IMR-90 (cell line): ENCODE results near the gene METTL4. TPM values are rescaled to one million over a fixed set of nuclear protein-coding genes. Genes with fewer than 3 reads are reported as not detected.

ENCODE experiments used
- ATAC-seq: fragments of 200-7000 bp; cut with Tn5 transposase; 2 replicates; pipeline ENCODE4 v1.9.1; 2020; ENCODE audit warnings: low read depth, mild to moderate bottlenecking, moderate library complexity
- BruUV-seq: library from RNA; stranded (reverse); fragments of 400-500 nt; replicated peaks from 2 replicates; lab custom pipeline; 2021; lab: Mats Ljungman, UMichigan
- CTCF ChIA-PET: fragments of 300-600 bp; formaldehyde crosslinking; extraction: SDS; loops from one replicate; lab custom pipeline; 2021; ENCODE audit warnings: antibody characterized with exemption; lab: Yijun Ruan, JAX
- POLR2A ChIA-PET: fragments of 300-600 bp; sonication (Branson Sonifier 250); formaldehyde crosslinking; loops from one replicate; lab custom pipeline; 2022; ENCODE audit warnings: antibody characterized with exemption; ENCODE audit not compliant: unreplicated experiment; lab: Charles Lee
- DNase-seq: peaks from one replicate; pipeline ENCODE4 v3.0.0; 2013
- H2AFZ ChIP-seq: replicated peaks from 2 replicates; pipeline ENCODE3; 2013; ENCODE audit warnings: low read length, mild to moderate bottlenecking; ENCODE audit not compliant: poor library complexity
- H2AK5ac ChIP-seq: 2 replicates; pipeline ENCODE4 v1.6.1; 2013; ENCODE audit warnings: low read depth, low read length, inconsistent platforms
- H2AK9ac ChIP-seq: replicated peaks from 2 replicates; pipeline ENCODE3; 2013; ENCODE audit warnings: mild to moderate bottlenecking, low read depth, low read length, moderate library complexity; ENCODE audit not compliant: poor library complexity
- H2BK120ac ChIP-seq: 2 replicates; pipeline ENCODE4 v1.6.1; 2013; ENCODE audit warnings: low read depth, low read length, inconsistent platforms
- H2BK15ac ChIP-seq: 3 replicates; pipeline ENCODE4 v1.6.1; 2013; ENCODE audit warnings: low read depth, low read length, inconsistent platforms
- H2BK20ac ChIP-seq: 2 replicates; pipeline ENCODE4 v1.6.1; 2013; ENCODE audit warnings: low read depth, mild to moderate bottlenecking, inconsistent platforms, low read length, moderate library complexity
- H2BK5ac ChIP-seq: 2 replicates; pipeline ENCODE4 v1.6.1; 2013; ENCODE audit warnings: mild to moderate bottlenecking, low read depth, low read length, inconsistent platforms; ENCODE audit not compliant: poor library complexity, severe bottlenecking
- H3K14ac ChIP-seq: replicated peaks from 2 replicates; pipeline ENCODE4 v1.6.1; 2013; ENCODE audit warnings: low read depth, low read length, inconsistent platforms
- H3K18ac ChIP-seq: 2 replicates; pipeline ENCODE4 v1.6.1; 2013; ENCODE audit warnings: low read depth, low read length, control low read depth
- H3K23ac ChIP-seq: 2 replicates; pipeline ENCODE4 v1.6.1; 2013; ENCODE audit warnings: low read depth, low read length, inconsistent platforms
- H3K27ac ChIP-seq: 2 replicates; pipeline ENCODE4 v1.5.1; 2013; ENCODE audit warnings: mild to moderate bottlenecking, control low read depth, low read length; ENCODE audit not compliant: insufficient read depth
- H3K27me3 ChIP-seq: 2 replicates; pipeline ENCODE4 v1.6.1; 2013; ENCODE audit warnings: low read length; ENCODE audit not compliant: control insufficient read depth, insufficient read depth
- H3K36me3 ChIP-seq: 2 replicates; pipeline ENCODE4 v1.6.1; 2013; ENCODE audit warnings: low read length, mixed read lengths; ENCODE audit not compliant: control insufficient read depth, insufficient read depth
- H3K4ac ChIP-seq: 2 replicates; pipeline ENCODE4 v1.6.1; 2013; ENCODE audit warnings: low read depth, low read length, inconsistent platforms
- H3K4me1 ChIP-seq: 2 replicates; pipeline ENCODE4 v1.6.1; 2013; ENCODE audit warnings: low read length, mixed read lengths; ENCODE audit not compliant: control insufficient read depth, insufficient read depth
- H3K4me2 ChIP-seq: 2 replicates; pipeline ENCODE4 v1.6.1; 2013; ENCODE audit warnings: low read depth, mild to moderate bottlenecking, control low read depth, low read length, moderate library complexity
- H3K4me3 ChIP-seq: 2 replicates; pipeline ENCODE4 v1.5.1; 2013; ENCODE audit warnings: low read depth, mild to moderate bottlenecking, control low read depth, low read length, moderate library complexity; ENCODE audit not compliant: insufficient read depth
- H3K56ac ChIP-seq: 2 replicates; pipeline ENCODE4 v1.6.1; 2013; ENCODE audit warnings: low read length, inconsistent platforms; ENCODE audit not compliant: insufficient read depth; ENCODE audit errors: extremely low read depth
- H3K79me1 ChIP-seq, 2 experiments: 2 replicates each; pipeline ENCODE4 v1.6.1; 2013; ENCODE audit warnings: low read length in 2 of 2, inconsistent platforms in 1 of 2, low read depth in 1 of 2
- H3K9ac ChIP-seq: 2 replicates; pipeline ENCODE4 v1.6.1; 2013; ENCODE audit warnings: low read depth, low read length, control low read depth
- H3K9me1 ChIP-seq: 2 replicates; pipeline ENCODE4 v1.6.1; 2013; ENCODE audit warnings: low read length, inconsistent platforms; ENCODE audit not compliant: insufficient read depth
- H3K9me3 ChIP-seq: 2 replicates; pipeline ENCODE4 v1.6.1; 2013; ENCODE audit warnings: low read length; ENCODE audit not compliant: control insufficient read depth, insufficient read depth
- H4K20me1 ChIP-seq: 2 replicates; pipeline ENCODE4 v1.6.1; 2013; ENCODE audit warnings: low read length, inconsistent platforms; ENCODE audit not compliant: insufficient read depth
- H4K5ac ChIP-seq: 2 replicates; pipeline ENCODE4 v1.6.1; 2013; ENCODE audit warnings: mild to moderate bottlenecking, low read depth, low read length, control low read depth
- H4K8ac ChIP-seq, 2 experiments: 2 replicates each; pipeline ENCODE4 v1.6.1; 2013; ENCODE audit warnings: low read depth in 2 of 2, low read length in 2 of 2, control low read depth in 1 of 2, inconsistent platforms in 1 of 2
- H4K91ac ChIP-seq: 2 replicates; pipeline ENCODE4 v1.6.1; 2013; ENCODE audit warnings: low read depth, low read length, inconsistent platforms; ENCODE audit not compliant: insufficient read depth
- CHD1 ChIP-seq: IDR thresholded peaks from 2 replicates; pipeline ENCODE4 v1.6.1; 2012; ENCODE audit warnings: low read depth, low read length, improper control_type of control experiment
- FOS ChIP-seq: fragments of 150-350 bp; IDR thresholded peaks from 2 replicates; pipeline ENCODE4 v1.6.1; 2016; ENCODE audit warnings: low read depth, low read length
- NFE2L2 ChIP-seq: fragments of 150-350 bp; IDR thresholded peaks from 2 replicates; pipeline ENCODE4 v1.6.1; 2016; ENCODE audit warnings: low read depth, mild to moderate bottlenecking, low read length
- RAD21 ChIP-seq: IDR thresholded peaks from 2 replicates; pipeline ENCODE4 v1.6.1; 2012; ENCODE audit warnings: low read length, improper control_type of control experiment
- RCOR1 ChIP-seq: IDR thresholded peaks from 2 replicates; pipeline ENCODE4 v1.6.1; 2012; ENCODE audit warnings: mild to moderate bottlenecking, low read length, improper control_type of control experiment; ENCODE audit not compliant: insufficient replicate concordance
- WGBS, 2 experiments: methylation state at CpG; one replicate each; pipeline versions ENCODE4 v1.1.5 to v1.1.7; 2013; ENCODE audit warnings: missing lambda C conversion rate in 2 of 2; ENCODE audit not compliant: insufficient read length in 1 of 2; ENCODE audit errors: extremely low coverage in 2 of 2; 5-methylcytosine and 5-hydroxymethylcytosine counted together
- dilution Hi-C: fragments of 300-500 bp; cut with HindIII; formaldehyde crosslinking; loops from one replicate; pipeline ENCODE4 v1.14.3; 2018; ENCODE audit warnings: low sequenced_read_pairs; ENCODE audit not compliant: unreplicated experiment
- in situ Hi-C: fragments of 300-500 bp; cut with MboI; formaldehyde crosslinking; loops from 3 replicates; pipeline ENCODE4 v1.14.3; 2019; ENCODE audit warnings: low sequenced_read_pairs, inconsistent platforms, mixed read lengths
- intact Hi-C: fragments of 100-400 bp; cut with micrococcal nuclease; formaldehyde crosslinking; loops from 2 replicates; pipeline ENCODE4 v1.10.0; 2022
- polyA plus RNA-seq, 3 experiments: library from polyadenylated mRNA; depleted of rRNA; stranded (reverse); fragments of >200 nt; gene quantifications; 2 replicates each; pipeline ENCODE4 v1.2.3, GENCODE V29; 2012; ENCODE audit warnings: low replicate concordance in 1 of 3
- total RNA-seq: library from RNA; depleted of rRNA; stranded (reverse); fragments of >200 nt; gene quantifications from 2 replicates; pipeline ENCODE4 v1.2.3, GENCODE V29; 2012
- TF ChIP-seq, protein P1 (sequence below): fragments of 150-350 bp; IDR thresholded peaks from 2 replicates; pipeline ENCODE4 v1.6.1; 2016; ENCODE audit warnings: low read depth, mild to moderate bottlenecking, low read length, moderate library complexity, borderline replicate concordance

METTL4 gene
- total and polyA plus RNA-seq, 2 of the 4 experiments (the other 2 are of a cell fraction): 4.9 to 5.4 TPM

DNA sequence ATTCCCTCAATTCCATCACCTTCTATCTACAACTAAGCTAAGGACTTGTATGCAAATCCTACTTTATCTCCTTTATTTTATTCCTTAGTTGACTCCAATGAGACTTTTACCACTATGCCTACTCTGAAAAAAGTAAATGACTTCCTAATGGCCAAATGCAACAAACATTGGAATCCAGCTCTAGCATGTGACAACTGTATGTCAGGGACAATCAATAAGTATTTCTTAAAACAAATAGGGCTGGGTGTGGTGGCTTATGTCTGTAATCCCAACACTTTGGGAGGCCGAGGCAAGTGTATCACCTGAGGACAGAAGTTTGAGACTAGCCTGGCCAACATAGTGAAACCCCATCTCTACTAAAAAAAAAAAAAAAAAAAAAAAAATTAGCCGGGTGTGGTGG, 21.8 kb downstream of the METTL4 start:
- in situ Hi-C loops (loop anchor here (25.0 kb wide), 1 partner anchor 962 kb away; no protein-coding TSS in a partner anchor), intact Hi-C loops (loop anchor here (10.0 kb wide), 1 partner anchor 1585 kb away; no protein-coding TSS in a partner anchor), dilution Hi-C loops (no loop called here)
- H2BK5ac ChIP-seq: no peak overlapping the region
- H3K4me2 ChIP-seq: no peak overlapping the region
- H2AK9ac ChIP-seq: no peak overlapping the region
- H3K9me3 ChIP-seq: no peaks in the 10 kb centered on the region
- no peak overlapping the region for H3K4ac ChIP-seq
- no peak overlapping the region for H2BK15ac ChIP-seq
- 0 out of 2 replicates have a peak, but pooled peaks cover 2% of the 10 kb centered on the region for H3K36me3 ChIP-seq
- H3K27ac ChIP-seq: no peak overlapping the region
- no peak overlapping the region for H2BK20ac ChIP-seq
- no peak overlapping the region for H4K91ac ChIP-seq
- ATAC-seq: no peak
- H2AFZ ChIP-seq: no peak overlapping the region
- H3K9ac ChIP-seq: no peak overlapping the region
- H3K23ac ChIP-seq: no peak overlapping the region
- CTCF ChIA-PET: no interaction called here
- H4K20me1 ChIP-seq: no peaks in the 10 kb centered on the region
- no peaks in the 10 kb centered on the region for H3K79me1 ChIP-seq
- POLR2A ChIA-PET: no interaction called here
- no peak overlapping the region for H4K8ac ChIP-seq
- no peak overlapping the region for H3K4me3 ChIP-seq
- H3K18ac ChIP-seq: no peak overlapping the region
- no peak for DNase-seq
- no peak overlapping the region for H2AK5ac ChIP-seq
- no peaks in the 10 kb centered on the region for H3K27me3 ChIP-seq
- no peaks in the 10 kb centered on the region for H3K9me1 ChIP-seq
- H3K4me1 ChIP-seq: no peaks in the 10 kb centered on the region
- no peak overlapping the region for H2BK120ac ChIP-seq
- no peak overlapping the region for H4K5ac ChIP-seq
- H3K56ac ChIP-seq: no peak overlapping the region
- no TSS peak for BruUV-seq
- no peak for TF ChIP-seq NFE2L2
- no peak for TF ChIP-seq FOS
- no peak for TF ChIP-seq RAD21
- TF ChIP-seq, protein P1, sequence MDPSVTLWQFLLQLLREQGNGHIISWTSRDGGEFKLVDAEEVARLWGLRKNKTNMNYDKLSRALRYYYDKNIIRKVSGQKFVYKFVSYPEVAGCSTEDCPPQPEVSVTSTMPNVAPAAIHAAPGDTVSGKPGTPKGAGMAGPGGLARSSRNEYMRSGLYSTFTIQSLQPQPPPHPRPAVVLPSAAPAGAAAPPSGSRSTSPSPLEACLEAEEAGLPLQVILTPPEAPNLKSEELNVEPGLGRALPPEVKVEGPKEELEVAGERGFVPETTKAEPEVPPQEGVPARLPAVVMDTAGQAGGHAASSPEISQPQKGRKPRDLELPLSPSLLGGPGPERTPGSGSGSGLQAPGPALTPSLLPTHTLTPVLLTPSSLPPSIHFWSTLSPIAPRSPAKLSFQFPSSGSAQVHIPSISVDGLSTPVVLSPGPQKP: no peak
- no peak for TF ChIP-seq CHD1
- no peak for TF ChIP-seq RCOR1
- H3K14ac ChIP-seq: no peak overlapping the region
- WGBS, 2 experiments: no CpG with 5 or more reads among the region's 2 CpGs
